Superior temporal gyrus (tissue), 1 donor: ENCODE data around the gene RNF145.

Experiments used
- DNase-seq: peaks from one replicate; pipeline ENCODE4 v3.0.0-alpha.2; 2016; ENCODE audit errors: extremely low spot score

Gene RNF145

DNA sequence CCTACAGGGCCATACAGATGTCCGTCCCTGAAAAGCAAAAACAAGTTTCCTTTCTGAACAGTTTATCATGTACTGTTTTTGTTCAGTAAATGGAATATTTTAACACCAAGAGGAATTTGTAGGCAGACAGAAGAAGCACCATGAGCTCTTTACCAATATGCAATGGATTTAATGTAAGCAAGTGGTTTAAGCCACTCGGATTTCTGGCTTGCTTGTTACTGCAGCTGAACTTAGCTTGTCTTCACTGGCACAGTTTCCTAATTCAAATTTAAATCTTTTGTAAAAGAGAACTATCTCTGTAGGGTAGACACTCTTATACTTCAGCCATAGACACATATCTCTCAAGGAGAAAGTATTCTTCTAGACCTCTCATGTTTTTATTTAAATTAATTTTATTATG, 96.9 kb downstream of the RNF145 start:
- no peak for DNase-seq
